ENCODE results near the gene USPL1. TPM values are rescaled to one million over a fixed set of nuclear protein-coding genes. Genes with fewer than 3 reads are reported as not detected.
A peak's percentile ranks its signal among the peaks of the same experiment; 100 is the strongest.
"Not testable (repeated sequence)": the region's sequence is repeated elsewhere in the genome, so short reads cannot be mapped to it uniquely, and the experiment has no call there.

USPL1 gene
- total RNA-seq, 1 experiment from 2014 or later = 17.3 TPM

- peak; percentile 54 for DNase-seq (ENCODE audit: low read depth)
Measured at GRCh38 chr13:30615866-30616541, 1.7 kb upstream of the USPL1 start.

GRCh38 chr13:30616927-30617314 is 799 bp upstream of the USPL1 start:
- DNase-seq (ENCODE audit: low read depth) = peak; percentile 94

- peak; percentile 17 for DNase-seq (ENCODE audit: low read depth)
Measured at GRCh38 chr13:30618186-30618929, 638 bp downstream of the USPL1 start.

DNA sequence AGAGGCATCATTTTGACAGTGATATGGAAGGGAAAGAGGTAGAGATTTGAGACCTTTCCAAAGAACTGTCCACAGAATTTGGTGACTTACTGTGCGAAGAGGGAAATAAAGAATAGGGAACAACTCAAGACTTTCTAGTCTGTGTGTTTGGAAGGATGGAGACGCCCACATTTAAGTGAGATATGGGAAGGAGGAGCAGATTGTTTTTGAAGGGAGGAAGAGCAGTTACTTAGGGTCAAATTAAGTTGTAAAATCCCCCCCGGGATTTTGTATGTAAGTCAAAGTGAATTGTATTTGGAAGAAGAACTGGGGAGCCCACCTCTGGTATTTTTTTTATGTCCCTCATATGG is 1.2 kb downstream of the USPL1 start:
- no peak for DNase-seq (ENCODE audit: low read depth)

GRCh38 chr13:30619731-30620130 is 2.0 kb downstream of the USPL1 start:
- no peak for DNase-seq (ENCODE audit: low read depth)

- no peak for DNase-seq (ENCODE audit: low read depth)
Measured at GRCh38 chr13:30620941-30621340, 3.2 kb downstream of the USPL1 start.

- DNase-seq (ENCODE audit: low read depth) = no peak
Measured at GRCh38 chr13:30622551-30622950, 4.8 kb downstream of the USPL1 start.

DNA sequence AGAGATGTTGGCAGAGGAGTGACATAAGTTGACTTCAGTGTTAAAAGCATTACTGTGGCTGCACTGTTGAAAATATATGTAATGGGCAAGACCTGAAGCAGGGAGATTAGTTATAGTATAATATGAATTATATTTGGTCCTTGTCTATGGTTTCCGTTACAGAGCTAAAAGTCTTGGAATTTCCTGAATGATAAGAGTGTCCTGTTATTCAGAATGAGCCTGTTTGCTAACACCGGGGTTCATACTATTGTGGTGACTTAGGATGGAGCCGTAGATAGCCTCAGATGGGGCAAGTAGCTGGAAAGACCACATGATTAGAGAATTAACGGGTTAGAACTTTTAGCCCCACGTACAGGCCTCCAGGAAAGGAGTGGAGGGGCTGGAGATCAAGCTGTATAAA is 5.7 kb downstream of the USPL1 start:
- no peak for DNase-seq (ENCODE audit: low read depth)

- DNase-seq (ENCODE audit: low read depth) = no peak
Measured at GRCh38 chr13:30624630-30625029, 6.9 kb downstream of the USPL1 start.

GRCh38 chr13:30629527-30629926 is 11.8 kb downstream of the USPL1 start:
- DNase-seq (ENCODE audit: low read depth) = no peak

GRCh38 chr13:30633861-30634260 is 16.1 kb downstream of the USPL1 start:
- DNase-seq (ENCODE audit: low read depth) = no peak

GRCh38 chr13:30634838-30635237 is 17.1 kb downstream of the USPL1 start:
- DNase-seq (ENCODE audit: low read depth) = no peak

- no peak for DNase-seq (ENCODE audit: low read depth)
Measured at GRCh38 chr13:30638301-30638700, 20.6 kb downstream of the USPL1 start.

GRCh38 chr13:30639671-30640070 is 22.0 kb downstream of the USPL1 start:
- peak; percentile 48 for DNase-seq (ENCODE audit: low read depth)

DNA sequence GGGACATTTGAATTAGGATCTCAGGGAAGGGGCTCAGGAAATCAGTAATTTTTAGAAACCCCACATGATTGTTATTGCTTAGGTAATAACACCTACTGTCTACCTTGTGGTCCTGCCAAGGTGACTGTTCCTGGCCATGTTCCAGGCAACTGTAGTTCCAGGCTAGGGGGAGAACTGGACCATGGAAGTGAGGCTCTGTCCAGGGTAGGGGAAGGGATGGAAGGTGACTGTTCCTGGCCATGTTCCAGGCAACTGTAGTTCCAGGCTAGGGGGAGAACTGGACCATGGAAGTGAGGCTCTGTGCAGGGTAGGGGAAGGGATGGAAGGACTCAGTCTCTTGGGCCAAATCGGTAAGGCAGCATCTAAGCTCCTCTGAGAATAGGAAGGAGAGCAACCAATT is 23.5 kb downstream of the USPL1 start:
- not testable (repeated sequence) for DNase-seq (ENCODE audit: low read depth)

- DNase-seq (ENCODE audit: low read depth) = no peak
Measured at GRCh38 chr13:30645629-30646028, 27.9 kb downstream of the USPL1 start.

DNA sequence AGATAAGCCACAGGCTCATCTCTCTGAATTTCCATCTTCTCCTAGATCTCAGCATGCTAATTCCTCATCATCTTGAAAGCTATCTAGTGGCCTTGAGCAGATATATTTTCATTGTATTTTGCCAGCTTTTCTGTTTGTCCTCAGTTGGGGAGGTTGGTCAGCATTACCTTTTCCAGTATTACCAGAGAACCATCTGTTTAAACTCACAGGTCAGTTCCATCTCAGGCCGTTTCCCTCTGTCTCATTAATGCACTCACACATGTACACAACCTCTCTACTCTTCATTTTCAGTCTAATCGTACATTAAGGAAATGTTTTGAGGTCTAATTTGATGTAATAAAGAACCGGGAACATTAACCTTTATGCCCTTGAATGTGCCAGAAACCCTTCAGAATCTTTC is 29.7 kb downstream of the USPL1 start:
- no peak for DNase-seq (ENCODE audit: low read depth)

DNA sequence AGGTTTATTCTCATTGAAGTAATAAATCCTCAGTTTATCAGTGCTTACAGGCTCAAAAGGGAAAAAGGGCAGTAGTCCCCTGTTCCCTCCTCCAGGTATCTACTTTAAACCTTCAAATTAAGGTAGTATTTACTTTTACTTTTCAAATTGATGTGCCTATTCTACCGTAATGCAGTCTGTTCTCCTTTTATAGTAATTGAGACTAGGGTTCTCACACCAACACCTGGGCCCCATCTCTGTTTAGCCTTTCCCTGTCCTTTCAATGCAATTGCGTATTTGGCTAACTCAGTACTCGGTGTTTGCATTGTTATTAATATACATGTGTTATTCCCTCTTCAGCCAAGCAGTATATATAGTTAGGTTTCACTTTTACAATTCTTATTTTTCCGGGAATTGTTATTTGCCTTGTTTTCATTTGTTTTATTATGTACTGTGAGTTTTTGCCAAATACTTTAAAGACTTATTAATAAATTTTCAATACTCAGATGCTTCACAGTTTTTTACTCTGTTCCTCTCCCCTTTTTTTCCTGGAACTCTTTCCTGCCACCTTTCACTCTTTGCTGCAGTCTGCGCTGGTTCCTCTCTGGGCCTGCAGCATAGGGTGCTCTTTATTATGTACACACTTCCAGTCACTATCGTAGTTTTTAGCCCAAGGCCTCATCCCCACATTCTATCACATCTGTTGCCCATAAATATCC is 30.3 kb downstream of the USPL1 start:
- no peak for DNase-seq (ENCODE audit: low read depth)

DNA sequence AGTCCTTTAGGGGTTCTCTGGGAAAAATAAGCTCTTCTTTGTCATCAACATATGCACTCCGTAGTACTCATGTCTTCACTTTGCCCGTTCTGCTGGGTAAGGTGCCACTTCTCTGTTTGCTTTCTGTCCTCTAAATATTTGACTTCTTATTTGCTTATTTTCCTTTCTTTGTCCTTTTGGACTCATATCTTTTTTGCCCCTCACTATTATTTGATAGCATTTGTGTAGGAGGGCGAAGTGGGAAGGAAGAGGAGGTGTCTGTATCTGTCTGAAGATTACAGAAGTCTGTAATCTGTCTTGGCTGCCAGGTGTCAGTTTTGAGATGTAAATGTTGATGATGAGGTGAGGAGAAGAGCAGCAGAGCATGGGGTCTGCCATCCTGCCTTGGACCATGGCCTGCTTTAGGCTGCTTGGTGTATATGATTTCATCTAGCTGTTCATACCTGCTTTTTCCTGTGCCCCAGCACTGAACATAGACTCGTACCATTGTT is 30.8 kb downstream of the USPL1 start:
- no peak for DNase-seq (ENCODE audit: low read depth)

GRCh38 chr13:30651648-30652047 is 33.9 kb downstream of the USPL1 start:
- DNase-seq (ENCODE audit: low read depth) = peak; percentile 25

DNA sequence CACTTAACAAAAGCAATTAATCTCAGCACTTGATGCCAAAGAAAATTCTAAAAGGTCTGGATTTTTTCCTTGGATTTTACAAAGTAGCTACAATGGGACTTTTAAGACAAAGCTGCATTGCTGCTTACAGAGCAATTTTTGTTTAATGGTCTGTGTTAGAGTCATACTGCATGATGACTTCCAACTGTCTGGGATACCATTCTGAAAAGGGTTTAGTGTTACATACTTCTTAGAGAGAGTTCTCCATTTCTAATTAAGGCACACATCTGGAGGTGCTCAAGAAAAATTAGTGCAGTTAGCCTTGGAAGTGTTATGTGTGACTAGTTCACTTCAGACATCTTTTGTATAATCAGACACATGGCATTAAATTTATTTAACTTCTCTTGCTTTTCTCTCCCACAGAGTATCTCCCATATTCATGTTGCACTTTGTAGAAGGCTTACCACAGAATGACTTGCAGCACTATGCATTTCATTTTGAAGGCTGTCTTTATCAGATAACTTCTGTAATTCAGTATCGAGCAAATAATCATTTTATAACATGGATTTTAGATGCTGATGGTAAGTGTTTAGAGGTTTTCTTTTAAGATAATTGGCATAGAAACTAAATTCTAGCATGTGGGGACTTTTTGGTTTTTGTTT is 35.1 kb downstream of the USPL1 start:
- DNase-seq (ENCODE audit: low read depth) = no peak

GRCh38 chr13:30654430-30654829 is 36.7 kb downstream of the USPL1 start:
- no peak for DNase-seq (ENCODE audit: low read depth)
